Endothelial cell (in vitro differentiated cells): Measurements from ENCODE around the gene ZRANB3. TPM values are rescaled to one million over a fixed set of nuclear protein-coding genes. Genes with fewer than 3 reads are reported as not detected.
"Not testable (repeated sequence)": the region's sequence is repeated elsewhere in the genome, so short reads cannot be mapped to it uniquely, and the experiment has no call there.

Experiments used
- DNase-seq: peaks from one replicate; pipeline ENCODE4 v3.0.0; 2021; ENCODE audit warnings: low spot score
- H3K27ac Mint-ChIP-seq: one replicate; pipeline ENCODE4 v1.8.0; 2021; ENCODE audit warnings: mixed read lengths, inconsistent platforms; ENCODE audit not compliant: unreplicated experiment
- H3K27me3 Mint-ChIP-seq: one replicate; pipeline ENCODE4 v1.8.0; 2021; ENCODE audit warnings: mild to moderate bottlenecking, moderate library complexity, mixed read lengths, inconsistent platforms; ENCODE audit not compliant: unreplicated experiment
- H3K36me3 Mint-ChIP-seq: one replicate; pipeline ENCODE4 v1.8.0; 2021; ENCODE audit warnings: mild to moderate bottlenecking, low read depth, mixed read lengths, inconsistent platforms; ENCODE audit not compliant: unreplicated experiment
- H3K4me1 Mint-ChIP-seq: one replicate; pipeline ENCODE4 v1.8.0; 2021; ENCODE audit warnings: mild to moderate bottlenecking, mixed read lengths, inconsistent platforms; ENCODE audit not compliant: unreplicated experiment
- H3K4me3 Mint-ChIP-seq: one replicate; pipeline ENCODE4 v1.8.0; 2021; ENCODE audit warnings: mild to moderate bottlenecking, mixed read lengths, inconsistent platforms; ENCODE audit not compliant: unreplicated experiment
- H3K9me3 Mint-ChIP-seq: one replicate; pipeline ENCODE4 v1.8.0; 2021; ENCODE audit warnings: mixed read lengths, inconsistent platforms; ENCODE audit not compliant: unreplicated experiment
- CTCF ChIP-seq: fragments of 200-600 bp; sonication (generic); IDR thresholded peaks from one replicate; pipeline ENCODE4 v1.5.0; 2021; ENCODE audit warnings: antibody characterized with exemption; ENCODE audit not compliant: unreplicated experiment
- total RNA-seq: library from RNA; stranded (reverse); fragmentation: NEBNext Ultra II Directional; extraction: Animal tissue kit (Norgen Biotek cat#: 25700); gene quantifications from one replicate; pipeline ENCODE4 v1.2.1, GENCODE V29; 2021; ENCODE audit not compliant: unreplicated experiment

Gene ZRANB3
- total RNA-seq, 1 donor from 2014 or later, result 9.4 TPM

GRCh38 chr2:135528006-135528405 lies 3.0 kb downstream of the ZRANB3 start:
- no peak for DNase-seq
- H3K27me3 Mint-ChIP-seq, result no peaks in the 10 kb centered on the region
- H3K4me3 Mint-ChIP-seq, result no peak overlapping the region
- H3K36me3 Mint-ChIP-seq, result no peaks in the 10 kb centered on the region
- no peak overlapping the region for H3K27ac Mint-ChIP-seq
- H3K9me3 Mint-ChIP-seq, result no peaks in the 10 kb centered on the region
- TF ChIP-seq CTCF, result no peak
- peaks cover 5% of the 10 kb centered on the region for H3K4me1 Mint-ChIP-seq

GRCh38 chr2:135525786-135526185 lies 5.2 kb downstream of the ZRANB3 start:
- no peak for TF ChIP-seq CTCF
- Mint-ChIP-seq H3K27ac (no peak overlapping the region), H3K4me1 (peaks cover 5% of the 10 kb centered on the region), H3K9me3 (no peaks in the 10 kb centered on the region), H3K4me3 (no peak overlapping the region), H3K36me3 (no peaks in the 10 kb centered on the region), H3K27me3 (no peaks in the 10 kb centered on the region)
- no peak for DNase-seq

GRCh38 chr2:135512099-135512498 lies 18.9 kb downstream of the ZRANB3 start:
- Mint-ChIP-seq H3K27ac (no peak overlapping the region), H3K4me1 (no peaks in the 10 kb centered on the region)

GRCh38 chr2:135510577-135510976 lies 20.4 kb downstream of the ZRANB3 start:
- Mint-ChIP-seq H3K4me3 (no peak overlapping the region), H3K27me3 (no peaks in the 10 kb centered on the region), H3K4me1 (no peaks in the 10 kb centered on the region), H3K9me3 (no peaks in the 10 kb centered on the region), H3K27ac (no peak overlapping the region), H3K36me3 (no peaks in the 10 kb centered on the region)
- no peak for DNase-seq
- no peak for TF ChIP-seq CTCF

More at GRCh38 chr2:135512099-135512498, 18.9 kb downstream of the ZRANB3 start:
- TF ChIP-seq CTCF, result no peak
- DNase-seq, result no peak
- Mint-ChIP-seq H3K9me3 (no peaks in the 10 kb centered on the region), H3K36me3 (no peaks in the 10 kb centered on the region), H3K4me3 (no peak overlapping the region), H3K27me3 (no peaks in the 10 kb centered on the region)

- Mint-ChIP-seq H3K36me3 (peaks cover 8% of the 10 kb centered on the region), H3K27ac (no peak overlapping the region), H3K27me3 (no peaks in the 10 kb centered on the region), H3K4me1 (no peaks in the 10 kb centered on the region), H3K4me3 (no peak overlapping the region), H3K9me3 (no peaks in the 10 kb centered on the region)
- DNase-seq, result no peak
- no peak for TF ChIP-seq CTCF
Observed at GRCh38 chr2:135504811-135505210, 26.2 kb downstream of the ZRANB3 start.

GRCh38 chr2:135498588-135498987 lies 32.4 kb downstream of the ZRANB3 start:
- not testable (repeated sequence) for H3K9me3 Mint-ChIP-seq, H3K27me3 Mint-ChIP-seq, DNase-seq, H3K4me3 Mint-ChIP-seq, H3K4me1 Mint-ChIP-seq, H3K27ac Mint-ChIP-seq
- peaks cover 21% of the 10 kb centered on the region for H3K36me3 Mint-ChIP-seq
